Suprapubic skin (tissue), 4 donors: ENCODE results near the gene GRIA4. TPM values are rescaled to one million over a fixed set of nuclear protein-coding genes. Genes with fewer than 3 reads are reported as not detected.

ENCODE experiments used
- DNase-seq, 2 donors: peaks; one replicate each; pipeline ENCODE4 v3.0.0-alpha.2; 2019; ENCODE audit warnings: low spot score in 2 of 2
- H3K27ac ChIP-seq: fragments of 200-600 bp; sonication (generic); one replicate; pipeline ENCODE4 v1.5.1; 2019
- H3K27me3 ChIP-seq: fragments of 200-600 bp; sonication (generic); one replicate; pipeline ENCODE4 v1.5.1; 2019
- H3K36me3 ChIP-seq: fragments of 200-600 bp; sonication (generic); one replicate; pipeline ENCODE4 v1.5.1; 2019
- H3K4me1 ChIP-seq: fragments of 200-600 bp; sonication (generic); one replicate; pipeline ENCODE4 v1.5.1; 2019
- H3K4me3 ChIP-seq: fragments of 200-600 bp; sonication (generic); one replicate; pipeline ENCODE4 v1.5.1; 2019; ENCODE audit warnings: mild to moderate bottlenecking
- H3K9me3 ChIP-seq: fragments of 200-600 bp; sonication (generic); one replicate; pipeline ENCODE4 v1.5.1; 2019
- EP300 ChIP-seq: sonication (generic); formaldehyde crosslinking; IDR thresholded peaks from one replicate; pipeline ENCODE4 v1.6.1; 2017; ENCODE audit warnings: antibody characterized with exemption
- POLR2A ChIP-seq, 2 donors: fragments of 450-650 bp; IDR thresholded peaks; one replicate each; pipeline ENCODE4 v1.6.1; 2017; ENCODE audit warnings: antibody characterized with exemption in 2 of 2, mild to moderate bottlenecking in 2 of 2, moderate library complexity in 2 of 2
- POLR2AphosphoS5 ChIP-seq, 3 donors: sonication (generic); formaldehyde crosslinking; IDR thresholded peaks; one replicate each; pipeline ENCODE4 v1.6.1; 2017; ENCODE audit warnings: antibody characterized with exemption in 3 of 3
- WGBS: methylation state at CpG from one replicate; pipeline ENCODE4 v1.1.5; 2018; 5-methylcytosine and 5-hydroxymethylcytosine counted together
- total RNA-seq, 4 donors: library from RNA; depleted of rRNA; stranded (reverse); fragments of >200 nt; gene quantifications; one replicate each; pipeline ENCODE4 v1.1.0, GENCODE V29; 2016
- TF ChIP-seq, protein P1 (sequence below), 2 donors: fragments of 200-600 bp in 1 of 2; fragments of 450-650 bp in 1 of 2; sonication (generic) in 1 of 2; IDR thresholded peaks; one replicate each; pipeline ENCODE4 v1.5.1; 2016 to 2019; ENCODE audit warnings: antibody characterized with exemption in 2 of 2, mild to moderate bottlenecking in 1 of 2, moderate library complexity in 1 of 2

GRIA4 gene
- total RNA-seq, 4 donors from 2014 or later: 1.1 to 2.3 (median 1.8) TPM

DNA sequence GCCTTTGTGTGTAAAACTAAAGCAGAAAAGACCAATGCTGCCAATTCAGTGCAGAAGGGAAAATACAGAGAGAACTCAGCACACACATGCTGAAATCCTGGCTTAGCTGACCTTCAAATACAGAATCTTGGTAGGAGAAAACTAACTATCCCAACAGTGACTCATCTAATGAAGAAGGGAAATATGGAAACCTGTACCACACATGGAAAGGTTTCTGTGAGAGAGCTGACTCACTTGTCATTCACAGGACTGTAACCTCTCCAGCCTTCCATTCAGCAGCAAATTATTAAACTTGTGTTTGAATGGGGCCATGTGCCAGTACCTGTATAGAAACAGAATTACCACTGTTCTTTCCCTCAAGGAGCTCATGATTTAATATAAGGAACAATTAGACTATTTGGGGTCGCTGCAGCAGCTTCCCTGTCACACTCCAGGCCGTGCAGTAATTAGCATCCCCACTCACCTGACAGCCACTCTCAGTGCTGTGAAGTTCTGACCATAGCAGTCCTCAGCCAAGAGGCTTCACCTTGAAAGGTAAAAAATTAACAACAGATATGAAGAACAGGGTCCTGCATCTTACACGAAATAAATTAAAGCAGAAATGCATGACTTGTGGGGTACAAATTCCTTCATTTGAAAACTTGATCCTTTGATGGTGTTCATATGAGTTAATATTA is 358.3 kb downstream of the GRIA4 start:
- Histone ChIP-seq H3K4me3 (no peak overlapping the region), H3K27me3 (no peaks in the 10 kb centered on the region), H3K4me1 (no peaks in the 10 kb centered on the region), H3K27ac (no peak overlapping the region), H3K36me3 (no peaks in the 10 kb centered on the region), H3K9me3 (no peaks in the 10 kb centered on the region)
- TF ChIP-seq, protein P1, sequence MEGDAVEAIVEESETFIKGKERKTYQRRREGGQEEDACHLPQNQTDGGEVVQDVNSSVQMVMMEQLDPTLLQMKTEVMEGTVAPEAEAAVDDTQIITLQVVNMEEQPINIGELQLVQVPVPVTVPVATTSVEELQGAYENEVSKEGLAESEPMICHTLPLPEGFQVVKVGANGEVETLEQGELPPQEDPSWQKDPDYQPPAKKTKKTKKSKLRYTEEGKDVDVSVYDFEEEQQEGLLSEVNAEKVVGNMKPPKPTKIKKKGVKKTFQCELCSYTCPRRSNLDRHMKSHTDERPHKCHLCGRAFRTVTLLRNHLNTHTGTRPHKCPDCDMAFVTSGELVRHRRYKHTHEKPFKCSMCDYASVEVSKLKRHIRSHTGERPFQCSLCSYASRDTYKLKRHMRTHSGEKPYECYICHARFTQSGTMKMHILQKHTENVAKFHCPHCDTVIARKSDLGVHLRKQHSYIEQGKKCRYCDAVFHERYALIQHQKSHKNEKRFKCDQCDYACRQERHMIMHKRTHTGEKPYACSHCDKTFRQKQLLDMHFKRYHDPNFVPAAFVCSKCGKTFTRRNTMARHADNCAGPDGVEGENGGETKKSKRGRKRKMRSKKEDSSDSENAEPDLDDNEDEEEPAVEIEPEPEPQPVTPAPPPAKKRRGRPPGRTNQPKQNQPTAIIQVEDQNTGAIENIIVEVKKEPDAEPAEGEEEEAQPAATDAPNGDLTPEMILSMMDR (IDR thresholded peaks at IDR 0.05): no peak
- no peak for TF ChIP-seq POLR2A (IDR thresholded peaks at IDR 0.05)
- no peak for TF ChIP-seq POLR2AphosphoS5 (IDR thresholded peaks at IDR 0.05)
- TF ChIP-seq EP300: no peak
- WGBS: 79% methylated on average over 3 of the region's 3 CpGs
- no peak for DNase-seq

DNA sequence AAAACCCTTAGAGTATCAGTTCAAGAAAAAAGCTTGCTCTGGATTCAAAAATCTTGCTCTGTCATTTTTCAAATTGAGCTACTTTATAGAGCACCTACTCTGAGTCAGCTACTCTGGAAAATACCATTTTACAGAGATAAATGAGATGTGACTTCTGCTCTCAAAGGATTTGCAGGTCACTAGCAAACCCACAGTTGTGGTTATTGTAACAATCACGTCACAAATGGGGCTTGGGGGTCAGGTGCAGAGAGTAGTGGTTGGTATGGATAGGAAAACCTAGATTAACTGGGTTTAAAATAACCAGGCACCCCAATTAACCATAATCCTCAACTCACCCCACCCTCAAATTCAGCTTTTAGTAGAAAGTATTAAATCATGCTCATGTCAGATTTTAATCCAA is 359.9 kb downstream of the GRIA4 start:
- no peak overlapping the region for H3K27ac ChIP-seq
- DNase-seq: no peak
- no peaks in the 10 kb centered on the region for H3K36me3 ChIP-seq
- no peaks in the 10 kb centered on the region for H3K27me3 ChIP-seq
- H3K4me3 ChIP-seq: no peak overlapping the region
- 75% methylated on average over 1 of the region's 1 CpG for WGBS
- TF ChIP-seq EP300 (no peak), POLR2A (IDR thresholded peaks at IDR 0.05) (no peak), POLR2AphosphoS5 (IDR thresholded peaks at IDR 0.05) (no peak)
- TF ChIP-seq, protein P1 (IDR thresholded peaks at IDR 0.05): no peak
- no peaks in the 10 kb centered on the region for H3K4me1 ChIP-seq
- no peaks in the 10 kb centered on the region for H3K9me3 ChIP-seq

DNA sequence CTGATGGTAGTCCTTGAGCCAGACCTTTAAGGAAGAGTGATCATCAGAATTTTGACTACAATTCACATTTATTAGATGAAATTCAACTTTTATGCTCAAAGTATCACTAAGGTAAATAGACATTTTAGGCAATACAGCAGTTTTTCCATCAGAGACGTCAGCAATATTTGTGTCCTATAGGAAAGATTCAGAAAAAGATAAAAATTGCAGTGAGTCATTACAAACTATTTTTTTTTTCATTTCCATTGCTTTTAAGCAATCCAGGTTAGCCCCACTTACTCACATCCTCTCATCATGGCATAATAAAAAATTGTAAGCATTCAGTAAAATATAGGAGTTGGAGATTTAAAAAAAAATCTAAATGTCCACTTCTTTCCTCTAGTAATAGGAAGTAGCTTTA is 365.3 kb downstream of the GRIA4 start:
- no peaks in the 10 kb centered on the region for H3K9me3 ChIP-seq
- no peak overlapping the region for H3K27ac ChIP-seq
- H3K36me3 ChIP-seq: no peaks in the 10 kb centered on the region
- no peak overlapping the region for H3K4me3 ChIP-seq
- no peak for DNase-seq
- TF ChIP-seq, protein P1 (IDR thresholded peaks at IDR 0.05): no peak
- TF ChIP-seq POLR2AphosphoS5 (IDR thresholded peaks at IDR 0.05): no peak
- TF ChIP-seq POLR2A (IDR thresholded peaks at IDR 0.05): no peak
- no peak for TF ChIP-seq EP300
- no peaks in the 10 kb centered on the region for H3K27me3 ChIP-seq
- no peaks in the 10 kb centered on the region for H3K4me1 ChIP-seq
- 68% methylated on average over 1 of the region's 1 CpG for WGBS

DNA sequence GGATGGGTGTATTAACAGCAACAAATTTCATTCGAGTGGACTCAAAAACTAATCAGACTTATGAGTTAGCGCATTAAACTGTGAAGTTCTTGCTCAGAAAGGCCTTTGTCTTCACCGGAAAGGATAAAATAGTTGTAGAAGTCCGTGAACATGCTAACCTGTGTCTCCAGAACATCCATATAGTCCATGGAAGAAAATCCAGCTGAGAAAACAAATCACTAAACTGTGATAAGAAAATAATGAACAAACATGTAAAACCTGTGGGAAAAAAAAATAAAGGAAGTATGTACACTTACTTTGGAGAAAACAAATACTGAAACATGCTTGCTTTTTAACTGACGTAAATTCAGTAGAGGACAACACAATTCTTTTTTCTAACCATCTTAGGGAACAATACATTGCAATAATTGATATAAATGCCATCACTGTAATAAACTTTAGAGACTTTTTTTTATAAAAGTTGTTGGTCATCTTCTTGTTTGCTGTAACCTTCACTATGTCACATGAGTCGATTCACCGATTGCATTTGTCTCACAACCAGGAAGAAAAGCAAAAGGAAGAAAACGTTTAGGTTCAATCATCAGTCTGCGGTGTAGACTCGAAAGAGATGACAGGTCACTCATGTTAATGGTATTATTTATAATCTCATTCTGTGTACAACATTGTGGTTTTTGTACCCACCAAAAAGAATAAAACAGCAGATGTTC is 370.3 kb downstream of the GRIA4 start:
- 94% methylated on average over 10 of the region's 10 CpGs for WGBS
- H3K27me3 ChIP-seq: no peaks in the 10 kb centered on the region
- H3K27ac ChIP-seq: no peak overlapping the region

DNA sequence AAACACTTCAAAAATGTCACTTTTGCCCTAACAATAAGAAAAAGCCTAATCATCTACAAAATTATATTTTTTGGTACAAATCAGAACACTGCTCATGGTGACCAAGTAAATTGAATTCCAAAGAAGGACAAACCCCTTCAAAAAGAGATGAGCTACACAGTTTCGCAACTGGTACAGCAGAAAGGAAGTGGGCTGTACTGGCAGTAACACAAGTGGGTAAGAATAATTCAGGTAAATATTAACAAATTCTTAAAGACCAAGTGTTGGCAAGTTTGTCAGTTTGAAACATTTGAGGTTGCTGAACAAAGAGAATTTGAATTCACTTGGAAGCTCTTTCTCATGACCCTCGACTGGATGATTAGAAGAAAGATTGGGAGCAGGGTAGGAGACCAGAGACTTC is 376.7 kb downstream of the GRIA4 start:
- DNase-seq: no peak
- Histone ChIP-seq H3K27me3 (no peaks in the 10 kb centered on the region), H3K4me3 (no peak overlapping the region), H3K9me3 (no peaks in the 10 kb centered on the region), H3K27ac (no peak overlapping the region), H3K4me1 (no peaks in the 10 kb centered on the region), H3K36me3 (no peaks in the 10 kb centered on the region)
- 83% methylated on average over 2 of the region's 2 CpGs for WGBS
- no peak for TF ChIP-seq POLR2A (IDR thresholded peaks at IDR 0.05)
- TF ChIP-seq EP300: no peak
- TF ChIP-seq, protein P1 (IDR thresholded peaks at IDR 0.05): no peak
- TF ChIP-seq POLR2AphosphoS5 (IDR thresholded peaks at IDR 0.05): no peak

More for the DNA sequence above, 370.3 kb downstream of the GRIA4 start:
- Histone ChIP-seq H3K36me3 (no peaks in the 10 kb centered on the region), H3K9me3 (no peaks in the 10 kb centered on the region), H3K4me3 (no peak overlapping the region), H3K4me1 (no peaks in the 10 kb centered on the region)
- TF ChIP-seq EP300: no peak
- no peak for TF ChIP-seq POLR2A (IDR thresholded peaks at IDR 0.05)
- TF ChIP-seq POLR2AphosphoS5 (IDR thresholded peaks at IDR 0.05): no peak
- TF ChIP-seq, protein P1 (IDR thresholded peaks at IDR 0.05): no peak
- DNase-seq: no peak
